Measurements from ENCODE around the gene ZNF592.

DNA sequence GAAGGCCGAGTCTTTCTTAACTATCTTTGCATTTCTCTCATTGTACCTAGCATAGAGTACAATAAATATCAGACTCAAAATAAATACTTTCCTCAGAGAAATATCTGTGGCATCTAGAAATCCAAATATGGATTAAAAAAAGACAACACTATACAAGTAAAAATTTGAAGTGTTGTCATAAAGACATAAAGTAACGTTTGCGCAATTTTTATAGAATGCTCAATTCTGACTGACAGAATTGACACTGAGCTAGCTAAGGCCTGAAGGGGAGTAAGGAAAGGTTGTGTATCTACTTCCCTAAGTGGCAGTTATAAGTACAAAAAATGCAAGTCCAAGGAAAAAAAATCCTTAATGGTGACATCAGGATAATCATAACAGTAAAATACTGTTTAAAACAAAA lies 33.6 kb upstream of the ZNF592 start:
- TF ChIP-seq EZH2 (IDR thresholded peaks at IDR 0.05) (no peak), POLR2AphosphoS5 (IDR thresholded peaks at IDR 0.05; ENCODE audit: borderline replicate concordance, low read depth, low read length) (no peak), FOXP2 (optimal IDR thresholded peaks at IDR 0.05; ENCODE audit: control extremely low read depth, extremely low read length, insufficient read depth) (no peak)

Data from SK-N-MC (cell line).